ENCODE data around the gene AADACL4. TPM values are rescaled to one million over a fixed set of nuclear protein-coding genes. Genes with fewer than 3 reads are reported as not detected.

The AADACL4 gene
- total RNA-seq, 1 experiment from 2014 or later, result not detected

- no peak for DNase-seq
- no peak for TF ChIP-seq CTCF (conservative IDR thresholded peaks at IDR 0.05)
- H3K56ac ChIP-seq (ENCODE audit: insufficient read length, low read depth, low read length), result no peak overlapping the region
- H2BK5ac ChIP-seq (ENCODE audit: insufficient read length, low read length), result no peak overlapping the region
- no peak overlapping the region for H2BK20ac ChIP-seq (ENCODE audit: low read depth, low read length, poor library complexity, severe bottlenecking)
- Mint-ChIP-seq H3K4me1 (peaks cover 47 to 60% of the 10 kb centered on the region in 2 experiments), H3K4me3 (no peak overlapping the region), H3K9me3 (peaks cover 5% of the 10 kb centered on the region in 2 experiments; a peak in 3 of 5 replicates), H3K27me3 (ENCODE audit: low read depth) (peaks cover 10% of the 10 kb centered on the region), H3K27ac (no peak overlapping the region), H3K36me3 (ENCODE audit: insufficient read depth in 1 of 3, low read depth in 3 of 3) (peaks cover 2 to 53% (median 34%) of the 10 kb centered on the region in 3 experiments; a peak in 6 of 7 replicates)
- no peaks in the 10 kb centered on the region for H3K27me3 ChIP-seq (ENCODE audit: insufficient read depth, low read length)
- no peak overlapping the region; the same call in 1 of the 2 replicates for H3K14ac ChIP-seq (ENCODE audit: insufficient read depth, low read length)
- H2BK120ac ChIP-seq (ENCODE audit: low read depth, low read length, poor library complexity, severe bottlenecking), result no peak overlapping the region
- no peak overlapping the region for H2BK12ac ChIP-seq (ENCODE audit: insufficient read length, low read depth, low read length)
- no peaks in the 10 kb centered on the region for H4K20me1 ChIP-seq (ENCODE audit: control insufficient read depth, insufficient read depth, insufficient read length)
- H3K4ac ChIP-seq (ENCODE audit: low read depth, low read length), result no peak overlapping the region
- H3K9me3 ChIP-seq (ENCODE audit: control insufficient read depth, low read depth, low read length), result no peaks in the 10 kb centered on the region
- H3K18ac ChIP-seq (ENCODE audit: insufficient read length, low read depth, low read length), result no peak overlapping the region
- no peak overlapping the region for H4K5ac ChIP-seq (ENCODE audit: insufficient read length, low read depth, low read length)
- no peak overlapping the region for H4K8ac ChIP-seq (replicated peaks; ENCODE audit: insufficient read length, low read depth, low read length)
- H3K23me2 ChIP-seq (ENCODE audit: insufficient read length, low read depth, low read length, poor library complexity, severe bottlenecking), result no peaks in the 10 kb centered on the region
- no peak overlapping the region for H3K4me2 ChIP-seq (ENCODE audit: insufficient read depth, insufficient read length, low read length)
- no peak overlapping the region for H3K27ac ChIP-seq (ENCODE audit: insufficient read length, low read depth, low read length)
- H3T11ph ChIP-seq (ENCODE audit: low read length), result no peak overlapping the region
- no peaks in the 10 kb centered on the region for H3K79me1 ChIP-seq (ENCODE audit: insufficient read depth, low read depth, low read length, poor library complexity, severe bottlenecking)
- H2AFZ ChIP-seq (ENCODE audit: low read length), result no peak overlapping the region
- H3K79me2 ChIP-seq (ENCODE audit: insufficient read depth, low read length), result no peaks in the 10 kb centered on the region
- H4K91ac ChIP-seq (ENCODE audit: insufficient read length, low read depth, low read length), result no peak overlapping the region
- WGBS (ENCODE audit: extremely low coverage, insufficient read length, low lambda C conversion rate), result no CpG with 5 or more reads among the region's 6 CpGs
- no peak overlapping the region for H3K9ac ChIP-seq (ENCODE audit: extremely low read depth, insufficient read length, low read length)
- no peaks in the 10 kb centered on the region; the same call in 1 of the 2 replicates for H3K4me1 ChIP-seq (ENCODE audit: insufficient read depth, low read length)
- H2BK15ac ChIP-seq (ENCODE audit: low read depth, low read length), result no peak overlapping the region
- H3K23ac ChIP-seq (ENCODE audit: insufficient read length, low read depth, low read length), result no peak overlapping the region
- H2AK5ac ChIP-seq (ENCODE audit: insufficient read length, low read length), result no peak overlapping the region
Measured at GRCh38 chr1:12602659-12603024, 41.2 kb upstream of the AADACL4 start.

All from H9 (cell line).